ENCODE results near the gene IL5. TPM values are rescaled to one million over a fixed set of nuclear protein-coding genes. Genes with fewer than 3 reads are reported as not detected.
"Not testable (repeated sequence)": the region's sequence is repeated elsewhere in the genome, so short reads cannot be mapped to it uniquely, and the experiment has no call there.

The IL5 gene
- not detected for polyA plus RNA-seq (2013, experiment 1 of 4)
- polyA plus RNA-seq (2013, experiment 2 of 4), result not detected
- polyA plus RNA-seq (2013, experiment 3 of 4), result not detected
- polyA plus RNA-seq (2013, experiment 4 of 4), result not detected

GRCh38 chr5:132543472-132544201 lies at the start of gene IL5:
IL5 (minus strand) TSS chr5:132543522; CDS start chr5:132543478, 44 bp downstream.
- no peaks in the 10 kb centered on the region for H3K36me3 ChIP-seq (ENCODE audit: control insufficient read depth, insufficient read depth, low read length)
- no peaks in the 10 kb centered on the region for H3K4me1 ChIP-seq (ENCODE audit: control insufficient read depth, insufficient read depth, low read length)
- no peaks in the 10 kb centered on the region for H3K9me3 ChIP-seq (ENCODE audit: control insufficient read depth, low read length)
- 87 to 88% methylated on average over 6 of the region's 7 CpGs for WGBS, 2 experiments
- no peak within 1 kb of the TSS for H3K27ac ChIP-seq (ENCODE audit: insufficient read depth, low read depth, low read length, poor library complexity, severe bottlenecking)
- no peaks in the 10 kb centered on the region for H3K27me3 ChIP-seq (ENCODE audit: control insufficient read depth, insufficient read depth, low read length, poor library complexity, severe bottlenecking)
- H3K4me3 ChIP-seq (ENCODE audit: insufficient read depth, low read depth, low read length), result no peak within 1 kb of the TSS

GRCh38 chr5:132592521-132592920 lies 49.2 kb upstream of the IL5 start:
- 90 to 91% methylated on average over 2 of the region's 2 CpGs for WGBS, 2 experiments
- Histone ChIP-seq H3K4me1 (ENCODE audit: control insufficient read depth, insufficient read depth, low read length) (no peaks in the 10 kb centered on the region), H3K36me3 (ENCODE audit: control insufficient read depth, insufficient read depth, low read length) (peaks cover 14% of the 10 kb centered on the region), H3K9me3 (ENCODE audit: control insufficient read depth, low read length) (no peaks in the 10 kb centered on the region), H3K27me3 (ENCODE audit: control insufficient read depth, insufficient read depth, low read length, poor library complexity, severe bottlenecking) (no peaks in the 10 kb centered on the region), H3K4me3 (ENCODE audit: insufficient read depth, low read depth, low read length) (no peak overlapping the region), H3K27ac (ENCODE audit: insufficient read depth, low read depth, low read length, poor library complexity, severe bottlenecking) (no peak overlapping the region)

- no peaks in the 10 kb centered on the region for H3K4me1 ChIP-seq (ENCODE audit: control insufficient read depth, insufficient read depth, low read length)
- no peaks in the 10 kb centered on the region for H3K27me3 ChIP-seq (ENCODE audit: control insufficient read depth, insufficient read depth, low read length, poor library complexity, severe bottlenecking)
- 90 to 100% methylated on average over 2 to 3 of the region's 3 CpGs for WGBS, 2 experiments
- no peaks in the 10 kb centered on the region for H3K9me3 ChIP-seq (ENCODE audit: control insufficient read depth, low read length)
- H3K4me3 ChIP-seq (ENCODE audit: insufficient read depth, low read depth, low read length), result no peak overlapping the region
- H3K27ac ChIP-seq (ENCODE audit: insufficient read depth, low read depth, low read length, poor library complexity, severe bottlenecking), result no peak overlapping the region
- H3K36me3 ChIP-seq (ENCODE audit: control insufficient read depth, insufficient read depth, low read length), result peaks cover 12% of the 10 kb centered on the region
These were observed 47.8 kb upstream of the IL5 start for GRCh38 chr5:132591145-132591544.

- Histone ChIP-seq H3K27ac (ENCODE audit: insufficient read depth, low read depth, low read length, poor library complexity, severe bottlenecking) (no peak overlapping the region), H3K9me3 (ENCODE audit: control insufficient read depth, low read length) (no peaks in the 10 kb centered on the region), H3K27me3 (ENCODE audit: control insufficient read depth, insufficient read depth, low read length, poor library complexity, severe bottlenecking) (no peaks in the 10 kb centered on the region), H3K36me3 (ENCODE audit: control insufficient read depth, insufficient read depth, low read length) (peaks cover 7% of the 10 kb centered on the region), H3K4me1 (ENCODE audit: control insufficient read depth, insufficient read depth, low read length) (no peaks in the 10 kb centered on the region), H3K4me3 (ENCODE audit: insufficient read depth, low read depth, low read length) (no peak overlapping the region)
- WGBS, 2 experiments, result 100% methylated on average over 1 of the region's 1 CpG
These were observed 46.1 kb upstream of the IL5 start for GRCh38 chr5:132589467-132589866.

- Histone ChIP-seq H3K27me3 (ENCODE audit: control insufficient read depth, insufficient read depth, low read length, poor library complexity, severe bottlenecking) (no peaks in the 10 kb centered on the region), H3K4me3 (ENCODE audit: insufficient read depth, low read depth, low read length) (no peak overlapping the region), H3K4me1 (ENCODE audit: control insufficient read depth, insufficient read depth, low read length) (no peaks in the 10 kb centered on the region), H3K36me3 (ENCODE audit: control insufficient read depth, insufficient read depth, low read length) (no peaks in the 10 kb centered on the region), H3K9me3 (ENCODE audit: control insufficient read depth, low read length) (no peaks in the 10 kb centered on the region), H3K27ac (ENCODE audit: insufficient read depth, low read depth, low read length, poor library complexity, severe bottlenecking) (no peak overlapping the region)
These were observed 42.7 kb upstream of the IL5 start for GRCh38 chr5:132586063-132586462.

GRCh38 chr5:132584560-132584959 lies 41.2 kb upstream of the IL5 start:
- H3K9me3 ChIP-seq (ENCODE audit: control insufficient read depth, low read length); H3K4me3 ChIP-seq (ENCODE audit: insufficient read depth, low read depth, low read length); H3K27ac ChIP-seq (ENCODE audit: insufficient read depth, low read depth, low read length, poor library complexity, severe bottlenecking); H3K27me3 ChIP-seq (ENCODE audit: control insufficient read depth, insufficient read depth, low read length, poor library complexity, severe bottlenecking); H3K4me1 ChIP-seq (ENCODE audit: control insufficient read depth, insufficient read depth, low read length); H3K36me3 ChIP-seq (ENCODE audit: control insufficient read depth, insufficient read depth, low read length): not testable (repeated sequence)
- WGBS, 2 experiments, result 100% methylated on average over 2 of the region's 2 CpGs; no CpG with 5 or more reads in 1 of the 2 experiments

GRCh38 chr5:132576123-132576522 lies 32.8 kb upstream of the IL5 start:
- Histone ChIP-seq H3K9me3 (ENCODE audit: control insufficient read depth, low read length) (no peaks in the 10 kb centered on the region), H3K4me1 (ENCODE audit: control insufficient read depth, insufficient read depth, low read length) (no peaks in the 10 kb centered on the region), H3K27me3 (ENCODE audit: control insufficient read depth, insufficient read depth, low read length, poor library complexity, severe bottlenecking) (no peaks in the 10 kb centered on the region), H3K36me3 (ENCODE audit: control insufficient read depth, insufficient read depth, low read length) (peaks cover 12% of the 10 kb centered on the region), H3K4me3 (ENCODE audit: insufficient read depth, low read depth, low read length) (no peak overlapping the region), H3K27ac (ENCODE audit: insufficient read depth, low read depth, low read length, poor library complexity, severe bottlenecking) (no peak overlapping the region)
- WGBS, 2 experiments, result no CpG with 5 or more reads among the region's 1 CpG

GRCh38 chr5:132566657-132567056 lies 23.3 kb upstream of the IL5 start:
- Histone ChIP-seq H3K27me3 (ENCODE audit: control insufficient read depth, insufficient read depth, low read length, poor library complexity, severe bottlenecking) (no peaks in the 10 kb centered on the region), H3K9me3 (ENCODE audit: control insufficient read depth, low read length) (no peaks in the 10 kb centered on the region), H3K4me3 (ENCODE audit: insufficient read depth, low read depth, low read length) (no peak overlapping the region), H3K4me1 (ENCODE audit: control insufficient read depth, insufficient read depth, low read length) (no peaks in the 10 kb centered on the region), H3K27ac (ENCODE audit: insufficient read depth, low read depth, low read length, poor library complexity, severe bottlenecking) (no peak overlapping the region), H3K36me3 (ENCODE audit: control insufficient read depth, insufficient read depth, low read length) (peaks cover 10% of the 10 kb centered on the region)
- WGBS, 2 experiments, result 90 to 97% methylated on average over 1 of the region's 1 CpG

- WGBS, 2 experiments, result 95 to 96% methylated on average over 2 of the region's 2 CpGs
- H3K27ac ChIP-seq (ENCODE audit: insufficient read depth, low read depth, low read length, poor library complexity, severe bottlenecking); H3K9me3 ChIP-seq (ENCODE audit: control insufficient read depth, low read length); H3K27me3 ChIP-seq (ENCODE audit: control insufficient read depth, insufficient read depth, low read length, poor library complexity, severe bottlenecking); H3K4me1 ChIP-seq (ENCODE audit: control insufficient read depth, insufficient read depth, low read length); H3K4me3 ChIP-seq (ENCODE audit: insufficient read depth, low read depth, low read length): not testable (repeated sequence)
- H3K36me3 ChIP-seq (ENCODE audit: control insufficient read depth, insufficient read depth, low read length), result peaks cover 21% of the 10 kb centered on the region
These were observed 21.2 kb upstream of the IL5 start for GRCh38 chr5:132564555-132564954.

GRCh38 chr5:132561601-132562000 lies 18.3 kb upstream of the IL5 start:
- no peak overlapping the region for H3K27ac ChIP-seq (ENCODE audit: insufficient read depth, low read depth, low read length, poor library complexity, severe bottlenecking)
- no peaks in the 10 kb centered on the region for H3K4me1 ChIP-seq (ENCODE audit: control insufficient read depth, insufficient read depth, low read length)
- WGBS, 2 experiments, result 94 to 96% methylated on average over 3 of the region's 3 CpGs
- H3K36me3 ChIP-seq (ENCODE audit: control insufficient read depth, insufficient read depth, low read length), result peaks cover 20% of the 10 kb centered on the region
- H3K9me3 ChIP-seq (ENCODE audit: control insufficient read depth, low read length), result no peaks in the 10 kb centered on the region
- H3K4me3 ChIP-seq (ENCODE audit: insufficient read depth, low read depth, low read length), result no peak overlapping the region
- H3K27me3 ChIP-seq (ENCODE audit: control insufficient read depth, insufficient read depth, low read length, poor library complexity, severe bottlenecking), result no peaks in the 10 kb centered on the region

Measured in ectodermal cell (in vitro differentiated cells).